ENCODE results near the gene TMEM212.

- TF ChIP-seq ATF7 (IDR thresholded peaks at IDR 0.05) (no peak), KAT8 (IDR thresholded peaks at IDR 0.05; ENCODE audit: low read depth) (no peak)
These were observed 31.1 kb downstream of the TMEM212 start for GRCh38 chr3:171874251-171874681.
